Gastroesophageal sphincter (tissue), 4 donors: ENCODE measurements around the gene RSKR. TPM values are rescaled to one million over a fixed set of nuclear protein-coding genes. Genes with fewer than 3 reads are reported as not detected.

Source experiments
- ATAC-seq: fragments of 150-250 bp; one replicate; pipeline ENCODE4 v1.9.1; 2016; ENCODE audit warnings: mild to moderate bottlenecking, moderate library complexity
- H3K27ac ChIP-seq, 4 donors: fragments of 200-600 bp; sonication (generic) in 3 of 4; 1 replicate in 3 of 4; 2 replicates in 1 of 4; pipeline ENCODE4 v1.5.1; 2016 to 2019
- H3K27me3 ChIP-seq: fragments of 200-600 bp; sonication (generic); one replicate; pipeline ENCODE4 v1.5.1; 2019
- H3K36me3 ChIP-seq, 2 donors: fragments of 200-600 bp; sonication (generic); one replicate each; pipeline ENCODE4 v1.5.1; 2019; ENCODE audit warnings: control low read depth in 1 of 2
- H3K4me1 ChIP-seq, 3 donors: fragments of 200-600 bp; sonication (generic); 1 replicate in 2 of 3; 2 replicates in 1 of 3; pipeline ENCODE4 v1.5.1; 2016 to 2019; ENCODE audit warnings: control low read depth in 2 of 3
- H3K4me3 ChIP-seq, 2 donors: fragments of 200-600 bp; sonication (generic); one replicate each; pipeline ENCODE4 v1.5.1; 2019; ENCODE audit warnings: mild to moderate bottlenecking in 1 of 2, moderate library complexity in 1 of 2
- H3K9me3 ChIP-seq, 3 donors: fragments of 200-600 bp; sonication (generic); one replicate each; pipeline ENCODE4 v1.5.1; 2017 to 2019; ENCODE audit warnings: control low read depth in 2 of 3
- EP300 ChIP-seq: sonication (generic); formaldehyde crosslinking; IDR thresholded peaks from one replicate; pipeline ENCODE4 v1.6.1; 2017; ENCODE audit warnings: antibody characterized with exemption, mild to moderate bottlenecking
- POLR2A ChIP-seq, 2 donors: fragments of 450-650 bp; IDR thresholded peaks; one replicate each; pipeline ENCODE4 v1.6.1; 2017; ENCODE audit warnings: antibody characterized with exemption in 2 of 2, mild to moderate bottlenecking in 2 of 2, moderate library complexity in 1 of 2
- POLR2AphosphoS5 ChIP-seq: sonication (generic); formaldehyde crosslinking; IDR thresholded peaks from one replicate; pipeline ENCODE4 v1.6.1; 2017; ENCODE audit warnings: antibody characterized with exemption
- WGBS, 2 donors: methylation state at CpG; one replicate each; pipeline ENCODE4 v1.1.5; 2018; ENCODE audit warnings: low coverage in 1 of 2; 5-methylcytosine and 5-hydroxymethylcytosine counted together
- total RNA-seq, 4 donors: library from RNA; depleted of rRNA; stranded (reverse); fragments of >200 nt; gene quantifications; one replicate each; pipeline ENCODE4 v1.1.0, GENCODE V29; 2016
- TF ChIP-seq, protein P1 (sequence below), 4 experiments: fragments of 200-600 bp in 2 of 4; fragments of 450-650 bp in 2 of 4; sonication (generic) in 1 of 4; IDR thresholded peaks; one replicate each; pipeline ENCODE4 v1.5.1; 2017 to 2019; ENCODE audit warnings: antibody characterized with exemption in 4 of 4, mild to moderate bottlenecking in 2 of 4, moderate library complexity in 2 of 4

RSKR gene
- total RNA-seq, 4 donors from 2014 or later: 0.59 to 8.1 (median 3.1) TPM

DNA sequence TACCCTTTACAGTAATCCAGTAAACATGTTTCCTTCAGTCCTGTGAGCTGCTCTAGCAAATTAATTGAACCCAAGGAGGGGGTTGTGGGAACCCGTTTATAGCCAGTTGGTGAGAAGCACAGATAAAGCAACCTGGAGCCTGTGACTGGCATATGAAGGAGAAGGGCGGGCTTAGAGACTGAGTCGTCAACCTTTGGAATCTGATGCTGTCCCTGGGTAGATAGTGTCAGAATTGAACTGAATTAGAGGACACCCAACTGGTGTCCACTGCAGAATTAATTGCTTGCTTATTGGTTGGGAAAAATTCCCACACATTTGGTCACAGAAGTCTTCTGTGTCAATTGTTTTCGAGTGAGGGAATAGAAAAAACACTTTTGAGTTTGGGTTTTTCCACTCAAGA is 12.8 kb upstream of the RSKR start:
- WGBS, 2 donors: 74 to 94% methylated on average over 2 to 4 of the region's 4 CpGs
- H3K36me3 ChIP-seq: peaks cover 6 to 99% of the 10 kb centered on the region in 2 donors
- H3K27ac ChIP-seq: no peak overlapping the region
- ATAC-seq: no peak
- no peaks in the 10 kb centered on the region for H3K9me3 ChIP-seq
- H3K4me1 ChIP-seq: no peaks in the 10 kb centered on the region
- no peak overlapping the region for H3K4me3 ChIP-seq
- H3K27me3 ChIP-seq: no peaks in the 10 kb centered on the region
- TF ChIP-seq, protein P1, sequence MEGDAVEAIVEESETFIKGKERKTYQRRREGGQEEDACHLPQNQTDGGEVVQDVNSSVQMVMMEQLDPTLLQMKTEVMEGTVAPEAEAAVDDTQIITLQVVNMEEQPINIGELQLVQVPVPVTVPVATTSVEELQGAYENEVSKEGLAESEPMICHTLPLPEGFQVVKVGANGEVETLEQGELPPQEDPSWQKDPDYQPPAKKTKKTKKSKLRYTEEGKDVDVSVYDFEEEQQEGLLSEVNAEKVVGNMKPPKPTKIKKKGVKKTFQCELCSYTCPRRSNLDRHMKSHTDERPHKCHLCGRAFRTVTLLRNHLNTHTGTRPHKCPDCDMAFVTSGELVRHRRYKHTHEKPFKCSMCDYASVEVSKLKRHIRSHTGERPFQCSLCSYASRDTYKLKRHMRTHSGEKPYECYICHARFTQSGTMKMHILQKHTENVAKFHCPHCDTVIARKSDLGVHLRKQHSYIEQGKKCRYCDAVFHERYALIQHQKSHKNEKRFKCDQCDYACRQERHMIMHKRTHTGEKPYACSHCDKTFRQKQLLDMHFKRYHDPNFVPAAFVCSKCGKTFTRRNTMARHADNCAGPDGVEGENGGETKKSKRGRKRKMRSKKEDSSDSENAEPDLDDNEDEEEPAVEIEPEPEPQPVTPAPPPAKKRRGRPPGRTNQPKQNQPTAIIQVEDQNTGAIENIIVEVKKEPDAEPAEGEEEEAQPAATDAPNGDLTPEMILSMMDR (IDR thresholded peaks at IDR 0.05): no peak
- TF ChIP-seq POLR2A (IDR thresholded peaks at IDR 0.05) (no peak), EP300 (no peak), POLR2AphosphoS5 (no peak)

DNA sequence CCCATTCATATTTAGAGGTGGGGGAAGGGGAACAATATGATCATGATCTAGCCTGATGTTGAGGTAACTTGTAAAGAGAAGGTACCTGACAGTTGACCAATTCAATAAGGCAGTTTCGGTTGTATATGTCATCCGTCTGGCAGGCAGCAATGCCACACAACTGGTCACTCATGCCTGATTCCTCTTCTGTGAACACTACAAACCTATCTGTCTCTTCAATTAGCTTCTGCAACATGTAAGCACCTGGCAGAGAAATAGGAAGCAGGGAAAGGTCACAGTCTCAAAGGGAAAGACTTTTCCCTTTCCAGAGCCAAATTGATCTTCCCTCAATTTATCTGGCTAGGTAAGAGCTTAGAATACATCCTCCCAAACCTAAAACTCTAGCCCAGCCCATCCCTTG is 10.2 kb upstream of the RSKR start:
- Histone ChIP-seq H3K27me3 (no peaks in the 10 kb centered on the region), H3K27ac (no peak overlapping the region), H3K9me3 (no peaks in the 10 kb centered on the region), H3K4me3 (no peak overlapping the region), H3K36me3 (peaks cover 21 to 99% of the 10 kb centered on the region in 2 donors), H3K4me1 (no peaks in the 10 kb centered on the region)
- TF ChIP-seq, protein P1 (IDR thresholded peaks at IDR 0.05): no peak
- TF ChIP-seq POLR2AphosphoS5 (no peak), EP300 (no peak), POLR2A (IDR thresholded peaks at IDR 0.05) (no peak)
- WGBS, 2 donors: 100% methylated on average over 1 to 2 of the region's 2 CpGs
- no peak for ATAC-seq

DNA sequence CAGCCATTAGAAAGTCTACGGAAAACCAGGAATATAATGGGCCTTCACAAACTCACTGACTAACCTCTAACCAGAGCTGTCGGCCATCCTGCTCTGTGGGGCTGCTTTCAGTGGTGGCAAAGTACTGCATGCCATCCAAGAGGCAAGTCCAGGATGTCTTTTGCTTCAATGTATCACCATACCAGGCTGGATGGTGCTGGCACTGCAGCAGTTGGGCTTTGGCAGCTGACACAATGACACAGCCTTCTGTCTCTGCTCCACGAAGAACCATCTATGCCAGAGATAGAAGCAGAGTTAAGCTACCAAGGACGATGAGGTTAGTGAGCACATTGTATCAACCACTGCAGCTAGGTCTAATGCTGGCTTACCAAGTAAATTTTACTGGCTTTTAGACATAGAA is 9.7 kb upstream of the RSKR start:
- 83 to 100% methylated on average over 1 to 2 of the region's 4 CpGs for WGBS, 2 donors
- Histone ChIP-seq H3K9me3 (no peaks in the 10 kb centered on the region), H3K27ac (no peak overlapping the region), H3K27me3 (no peaks in the 10 kb centered on the region), H3K4me3 (no peak overlapping the region), H3K36me3 (peaks cover 21 to 99% of the 10 kb centered on the region in 2 donors), H3K4me1 (no peaks in the 10 kb centered on the region)
- no peak for ATAC-seq
- TF ChIP-seq, protein P1 (IDR thresholded peaks at IDR 0.05): no peak
- TF ChIP-seq POLR2AphosphoS5: no peak
- TF ChIP-seq EP300: no peak
- no peak for TF ChIP-seq POLR2A (IDR thresholded peaks at IDR 0.05)

DNA sequence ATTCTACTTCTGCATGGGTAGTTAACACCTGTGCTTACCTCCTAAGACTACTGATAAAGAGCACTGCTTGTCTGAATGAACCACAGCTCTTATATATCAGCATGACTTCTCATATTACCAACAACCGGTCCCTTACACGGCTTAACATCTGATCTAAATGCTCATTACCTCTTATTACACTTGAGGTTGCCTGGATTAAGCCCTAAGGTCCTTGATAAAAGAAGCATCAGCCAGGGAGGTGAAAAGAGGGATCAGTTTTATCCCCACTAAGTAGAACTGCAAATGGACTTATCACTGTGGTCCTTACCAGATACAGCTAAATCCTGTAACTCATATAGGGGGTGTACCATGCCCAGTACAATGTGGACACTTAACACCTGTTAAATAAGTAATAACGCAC is 8.2 kb upstream of the RSKR start:
- TF ChIP-seq EP300 (no peak), POLR2A (IDR thresholded peaks at IDR 0.05) (no peak), POLR2AphosphoS5 (no peak)
- TF ChIP-seq, protein P1 (IDR thresholded peaks at IDR 0.05): no peak
- 85 to 91% methylated on average over 1 to 3 of the region's 3 CpGs for WGBS, 2 donors
- no peaks in the 10 kb centered on the region for H3K9me3 ChIP-seq
- H3K36me3 ChIP-seq: peaks cover 24 to 99% of the 10 kb centered on the region in 2 donors
- no peak overlapping the region for H3K4me3 ChIP-seq
- ATAC-seq: no peak
- H3K4me1 ChIP-seq: no peaks in the 10 kb centered on the region
- no peaks in the 10 kb centered on the region for H3K27me3 ChIP-seq
- no peak overlapping the region for H3K27ac ChIP-seq

DNA sequence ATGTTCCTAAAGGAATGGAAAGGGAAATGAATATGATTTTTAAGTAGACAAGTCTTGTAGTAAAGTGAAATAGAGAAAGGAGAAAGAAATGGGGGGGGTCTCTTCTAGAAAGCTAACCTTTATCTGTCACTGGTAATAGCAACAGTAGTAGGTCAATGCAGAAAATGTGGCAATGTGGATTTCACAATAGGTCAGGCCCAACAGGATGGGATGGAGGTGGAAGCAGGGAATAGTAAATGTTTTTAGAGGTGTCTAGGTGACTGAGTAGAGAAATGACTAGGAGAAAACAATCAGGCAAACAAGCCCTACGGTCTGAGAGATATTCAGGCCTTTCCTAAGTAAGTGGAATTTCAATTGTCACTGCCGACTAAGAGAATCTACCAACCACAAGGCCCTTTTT is 6.0 kb upstream of the RSKR start:
- H3K9me3 ChIP-seq: no peaks in the 10 kb centered on the region
- no peaks in the 10 kb centered on the region for H3K27me3 ChIP-seq
- H3K27ac ChIP-seq: no peak overlapping the region
- no peaks in the 10 kb centered on the region for H3K4me1 ChIP-seq
- TF ChIP-seq, protein P1 (IDR thresholded peaks at IDR 0.05): no peak
- TF ChIP-seq EP300 (no peak), POLR2AphosphoS5 (no peak), POLR2A (IDR thresholded peaks at IDR 0.05) (no peak)
- 37 to 83% methylated on average over 2 of the region's 2 CpGs for WGBS, 2 donors
- H3K36me3 ChIP-seq: peaks cover 24 to 100% of the 10 kb centered on the region in 2 donors
- ATAC-seq: no peak
- no peak overlapping the region for H3K4me3 ChIP-seq
